ENCODE measurements around the gene UTS2R.
"Not testable (repeated sequence)": the region's sequence is repeated elsewhere in the genome, so short reads cannot be mapped to it uniquely, and the experiment has no call there.

Gene UTS2R

DNA sequence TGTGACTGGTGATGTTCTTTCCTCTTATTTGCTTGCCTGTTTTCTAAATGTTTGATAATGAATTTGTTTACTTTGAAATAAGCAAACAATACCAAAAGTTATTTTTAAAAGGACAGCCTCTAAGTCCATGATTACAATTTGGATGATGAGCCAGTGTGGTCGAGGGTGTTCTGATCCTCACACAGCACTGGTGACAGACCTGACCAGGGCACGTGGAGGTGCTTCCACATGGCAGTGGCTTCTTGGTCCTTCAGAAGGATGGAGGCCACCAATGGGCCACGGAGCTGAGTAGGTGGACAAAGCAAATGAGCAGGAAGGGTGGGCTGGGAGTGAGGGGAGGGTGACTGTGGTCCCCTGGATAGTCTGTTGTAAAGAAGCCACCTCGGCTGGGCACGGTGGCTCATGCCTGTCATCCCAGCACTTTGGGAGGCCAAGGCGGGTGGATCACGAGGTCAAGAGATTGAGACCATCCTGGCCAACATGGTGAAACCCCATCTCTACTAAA lies 16.7 kb upstream of the UTS2R start:
- no peak for DNase-seq (ENCODE audit: low read depth, low spot score)

DNA sequence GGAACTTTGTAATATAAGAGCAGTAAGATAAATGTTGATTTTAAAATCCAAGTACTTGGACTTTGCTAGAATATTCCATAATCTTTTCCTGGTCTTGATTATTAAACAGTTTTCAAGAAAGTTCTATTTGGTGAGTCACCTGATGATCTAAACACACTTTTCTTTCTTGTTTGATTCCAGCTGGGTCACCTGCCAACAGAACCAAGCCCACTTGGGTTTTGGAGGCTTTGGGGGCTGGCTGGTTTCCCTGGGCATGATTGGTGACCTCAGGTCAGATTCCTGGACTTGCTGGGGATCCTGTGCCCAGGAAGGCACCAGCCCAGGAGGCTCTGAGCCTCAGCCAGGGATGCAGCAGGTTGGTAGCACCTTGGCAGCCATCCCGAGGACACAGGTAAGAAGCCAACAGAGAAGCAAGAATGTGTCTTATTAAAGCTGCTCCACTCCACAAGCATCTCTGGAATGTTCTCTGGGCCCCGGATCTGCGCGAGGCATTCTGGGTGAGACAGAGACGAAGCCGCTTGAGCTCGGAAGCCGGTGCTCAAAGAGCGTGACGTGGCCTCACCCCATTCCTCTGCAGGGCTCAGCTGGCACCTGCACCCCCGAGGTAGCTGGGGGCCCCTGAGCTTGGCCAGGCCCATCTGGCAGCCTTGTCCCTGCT lies 15.7 kb upstream of the UTS2R start:
- DNase-seq (ENCODE audit: low read depth, low spot score): no peak

GRCh38 chr17:82356845-82357355 lies 14.7 kb upstream of the UTS2R start:
- no peak for DNase-seq (ENCODE audit: low read depth, low spot score)

DNA sequence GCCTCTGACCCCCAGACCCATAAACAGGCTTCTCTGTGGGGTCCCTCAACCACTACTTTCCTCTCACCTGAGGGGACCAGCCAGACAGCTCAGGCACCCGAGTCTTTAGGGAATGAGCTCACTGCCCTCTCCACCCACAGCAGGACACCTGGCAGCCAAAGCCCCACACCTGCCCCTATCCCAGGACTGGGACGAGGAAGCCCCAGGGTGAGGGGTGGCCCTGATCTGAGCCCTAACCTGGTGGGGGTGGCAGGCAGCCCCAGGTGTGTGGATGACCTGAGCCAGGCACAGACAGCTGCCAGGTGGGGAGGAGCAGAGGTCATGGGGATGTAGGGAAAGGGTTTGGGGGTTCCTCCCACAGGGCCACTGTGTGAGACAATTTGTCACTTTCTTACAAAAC lies 14.2 kb upstream of the UTS2R start:
- no peak for DNase-seq (ENCODE audit: low read depth, low spot score)

DNA sequence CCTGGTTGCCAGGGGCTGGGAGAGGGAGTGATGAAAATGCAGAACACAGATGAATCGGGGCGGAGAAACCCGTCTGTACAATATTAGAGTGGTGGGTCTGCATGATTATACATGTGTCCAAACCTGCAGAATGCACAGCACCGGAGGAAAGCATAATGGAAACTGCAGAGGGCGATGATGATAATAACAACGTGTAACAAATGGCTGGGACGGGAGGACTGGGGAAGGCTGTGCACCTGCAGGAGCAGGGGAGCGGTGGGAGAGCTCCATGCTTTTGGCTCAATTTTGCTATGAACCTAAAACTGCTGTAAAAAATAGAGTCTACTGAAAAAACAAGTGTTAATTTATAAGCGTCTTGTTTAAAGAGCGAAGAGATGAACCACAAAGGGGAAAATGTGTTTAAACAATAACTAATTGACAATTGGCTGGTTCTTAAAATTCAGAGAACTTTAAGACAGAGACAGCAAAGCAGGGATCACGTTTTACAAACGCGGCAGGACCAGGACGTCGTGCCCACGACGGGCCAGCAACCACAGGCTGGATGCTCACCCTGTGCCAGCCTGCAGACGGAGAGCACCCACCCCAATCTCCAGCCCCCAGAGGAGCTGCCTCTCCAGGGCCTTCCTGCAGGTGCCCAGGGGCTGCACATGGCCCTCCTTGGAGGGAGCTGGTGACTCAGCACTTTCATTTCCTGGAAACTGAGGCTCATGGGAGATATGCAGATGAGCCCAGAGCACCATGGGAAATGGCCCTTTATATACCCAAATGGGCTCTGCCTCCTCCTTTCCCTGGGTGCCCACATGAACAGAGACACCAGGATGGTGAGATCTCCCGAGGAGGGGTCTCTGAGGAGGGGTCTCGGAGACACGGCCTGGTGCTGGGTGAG lies 12.9 kb upstream of the UTS2R start, which contains the start of gene TEX19:
TEX19 (plus strand) TSS at position 783 of the 886 bp plus-strand sequence. CDS start 2,904 bp downstream, outside the sequence.
- no peak for DNase-seq (ENCODE audit: low read depth, low spot score)

DNA sequence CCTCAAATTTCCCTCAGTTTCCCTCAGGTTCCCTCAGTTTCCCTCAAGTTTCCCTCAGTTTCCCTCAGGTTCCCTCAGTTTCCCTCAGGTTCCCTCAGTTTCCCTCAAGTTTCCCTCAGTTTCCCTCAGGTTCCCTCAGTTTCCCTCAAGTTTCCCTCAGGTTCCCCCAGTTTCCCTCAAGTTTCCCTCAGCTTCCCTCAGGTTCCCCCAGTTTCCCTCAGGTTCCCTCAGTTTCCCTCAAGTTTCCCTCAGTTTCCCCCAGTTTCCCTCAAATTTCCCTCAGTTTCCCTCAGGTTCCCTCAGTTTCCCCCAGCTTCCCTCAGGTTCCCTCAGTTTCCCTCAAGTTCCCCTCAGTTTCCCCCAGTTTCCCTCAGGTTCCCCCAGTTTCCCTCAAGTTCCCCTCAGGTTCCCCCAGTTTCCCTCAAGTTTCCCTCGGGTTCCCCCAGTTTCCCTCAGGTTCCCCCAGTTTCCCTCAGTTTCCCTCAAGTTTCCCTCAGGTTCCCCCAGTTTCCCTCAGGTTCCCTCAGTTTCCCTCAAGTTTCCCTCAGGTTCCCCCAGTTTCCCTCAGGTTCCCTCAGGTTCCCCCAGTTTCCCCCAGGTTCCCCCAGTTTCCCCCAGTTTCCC lies 12.0 kb upstream of the UTS2R start:
- not testable (repeated sequence) for DNase-seq (ENCODE audit: low read depth, low spot score)

DNA sequence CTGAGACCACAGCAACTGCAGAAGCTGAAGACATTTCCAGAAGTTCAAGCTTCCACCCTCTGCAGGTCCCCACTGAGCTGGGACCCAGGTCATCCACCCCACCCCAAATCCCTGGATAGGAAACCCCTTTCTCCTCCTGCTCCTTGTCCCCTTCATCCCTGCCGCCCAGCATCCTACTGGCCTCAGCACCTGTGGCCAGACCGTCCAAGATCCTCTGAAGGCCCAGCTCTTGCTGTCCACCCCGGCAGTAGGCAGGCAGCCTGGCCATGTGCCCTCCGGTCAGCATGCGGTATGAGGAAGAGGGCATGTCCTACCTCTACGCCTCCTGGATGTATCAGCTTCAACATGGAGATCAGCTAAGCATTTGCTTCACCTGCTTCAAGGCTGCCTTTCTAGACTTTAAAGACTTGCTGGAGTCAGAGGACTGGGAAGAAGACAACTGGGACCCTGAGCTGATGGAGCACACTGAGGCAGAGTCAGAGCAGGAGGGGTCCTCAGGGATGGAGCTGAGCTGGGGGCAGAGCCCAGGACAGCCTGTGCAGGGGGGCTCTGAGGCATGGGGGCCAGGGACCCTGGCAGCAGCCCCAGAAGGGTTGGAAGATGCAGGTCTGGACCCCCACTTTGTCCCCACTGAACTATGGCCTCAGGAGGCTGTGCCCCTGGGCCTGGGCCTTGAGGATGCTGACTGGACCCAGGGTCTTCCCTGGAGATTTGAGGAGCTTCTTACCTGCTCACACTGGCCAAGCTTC lies 9.5 kb upstream of the UTS2R start:
- DNase-seq (ENCODE audit: low read depth, low spot score): no peak

GRCh38 chr17:82365606-82366295 lies 5.8 kb upstream of the UTS2R start:
- DNase-seq (ENCODE audit: low read depth, low spot score): no peak

- no peak for DNase-seq (ENCODE audit: low read depth, low spot score)
These were observed 4.8 kb upstream of the UTS2R start for GRCh38 chr17:82366749-82367148.

DNA sequence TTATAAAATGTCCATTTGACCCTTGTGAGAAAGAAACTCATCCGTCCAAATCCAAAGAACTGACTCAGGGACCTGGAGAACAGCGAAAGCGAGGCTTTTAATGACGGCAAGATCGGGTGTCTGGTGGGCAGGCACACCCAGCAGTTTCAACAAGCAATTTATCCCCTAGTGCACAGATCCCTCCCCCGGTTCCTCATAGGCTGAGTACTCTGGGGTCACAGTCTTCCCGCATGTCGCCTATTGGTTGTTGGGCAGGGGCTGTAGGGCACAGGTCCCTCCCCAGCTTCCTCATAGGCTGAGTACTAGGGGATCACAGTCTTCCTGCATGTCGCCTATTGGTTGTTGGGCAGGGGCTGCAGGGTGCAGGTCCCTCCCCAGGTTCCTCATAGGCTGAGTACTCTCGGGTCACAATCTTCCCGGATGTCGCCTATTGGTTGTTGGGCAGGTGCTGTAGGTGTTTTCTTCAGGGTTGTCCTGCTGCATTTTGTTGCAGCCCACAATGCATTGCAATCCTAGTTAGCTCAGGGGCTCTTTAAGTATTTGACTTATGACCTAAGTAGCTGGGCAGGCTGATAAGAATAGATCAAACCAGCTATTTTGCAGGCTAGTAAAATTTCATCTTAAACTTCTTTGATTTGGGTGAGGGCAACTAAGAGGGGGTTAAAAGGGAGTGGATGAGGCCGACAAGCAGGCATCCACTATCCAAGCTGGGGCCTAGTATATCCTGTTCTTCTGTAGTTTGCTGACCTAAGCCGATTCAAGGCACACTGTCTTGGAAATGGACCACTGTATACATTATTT lies 3.6 kb upstream of the UTS2R start:
- no peak for DNase-seq (ENCODE audit: low read depth, low spot score)

DNA sequence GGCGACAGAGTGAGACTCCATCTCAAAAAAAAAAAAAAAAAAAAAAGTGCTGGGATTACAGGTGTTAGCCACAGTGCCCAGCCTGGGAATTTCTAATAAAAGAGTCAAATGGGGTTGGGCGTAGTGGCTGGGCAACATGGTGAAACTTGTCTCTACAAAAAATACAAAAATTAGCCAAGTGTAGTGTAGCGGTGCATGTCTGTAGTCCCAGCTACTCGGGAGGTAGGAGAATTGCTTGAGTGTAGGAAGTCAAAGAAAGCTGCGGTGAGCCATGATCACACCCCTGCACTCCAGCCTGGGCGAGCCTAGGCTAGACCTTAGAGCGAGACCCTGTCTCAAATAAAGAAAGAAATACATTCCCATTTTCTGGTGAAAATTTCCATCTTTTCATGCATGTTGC lies 2.4 kb upstream of the UTS2R start:
- DNase-seq (ENCODE audit: low read depth, low spot score): no peak

DNA sequence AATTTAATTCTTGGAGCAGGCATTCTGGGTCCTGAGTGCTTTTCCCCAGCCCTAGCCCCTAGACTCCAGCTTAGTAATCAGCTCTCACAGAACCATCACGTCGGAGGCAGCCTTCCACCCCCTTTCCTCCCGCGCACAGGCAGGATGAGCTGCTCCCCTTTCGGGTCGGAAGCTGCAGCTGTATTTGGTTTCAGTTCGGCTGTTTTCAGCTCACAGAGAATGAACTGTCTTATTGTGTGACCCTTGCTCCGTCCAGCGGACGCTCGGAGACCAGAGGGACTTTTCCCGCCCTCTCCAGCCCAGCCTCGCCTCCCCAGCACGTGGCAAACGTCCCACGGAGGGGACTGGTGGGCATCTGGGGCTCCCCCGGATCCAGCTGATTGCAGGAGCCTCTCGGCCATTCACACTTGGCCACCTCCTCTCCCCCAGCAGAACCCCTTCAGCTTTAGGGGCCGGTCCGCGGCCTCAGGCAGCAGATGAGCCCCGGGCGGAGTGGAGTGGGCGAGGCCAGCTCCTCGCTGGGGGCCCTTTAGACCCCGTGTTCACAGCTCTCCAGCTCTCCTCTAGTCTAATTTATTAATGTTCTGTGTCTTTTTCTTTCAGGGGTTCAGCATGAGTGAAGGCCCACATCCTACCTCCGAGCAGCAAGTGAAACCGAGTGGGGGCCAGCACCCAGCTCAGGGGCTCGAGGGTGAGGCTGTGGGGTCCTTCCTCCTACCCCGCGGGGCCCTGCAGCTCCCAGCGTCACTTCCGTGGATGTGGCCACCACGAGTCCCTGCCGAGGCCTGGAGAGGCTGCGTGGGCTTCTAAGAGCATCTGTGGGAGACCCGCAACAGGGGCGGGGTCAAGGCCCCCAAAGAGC lies 863 bp upstream of the UTS2R start:
- DNase-seq (ENCODE audit: low read depth, low spot score): no peak

DNA sequence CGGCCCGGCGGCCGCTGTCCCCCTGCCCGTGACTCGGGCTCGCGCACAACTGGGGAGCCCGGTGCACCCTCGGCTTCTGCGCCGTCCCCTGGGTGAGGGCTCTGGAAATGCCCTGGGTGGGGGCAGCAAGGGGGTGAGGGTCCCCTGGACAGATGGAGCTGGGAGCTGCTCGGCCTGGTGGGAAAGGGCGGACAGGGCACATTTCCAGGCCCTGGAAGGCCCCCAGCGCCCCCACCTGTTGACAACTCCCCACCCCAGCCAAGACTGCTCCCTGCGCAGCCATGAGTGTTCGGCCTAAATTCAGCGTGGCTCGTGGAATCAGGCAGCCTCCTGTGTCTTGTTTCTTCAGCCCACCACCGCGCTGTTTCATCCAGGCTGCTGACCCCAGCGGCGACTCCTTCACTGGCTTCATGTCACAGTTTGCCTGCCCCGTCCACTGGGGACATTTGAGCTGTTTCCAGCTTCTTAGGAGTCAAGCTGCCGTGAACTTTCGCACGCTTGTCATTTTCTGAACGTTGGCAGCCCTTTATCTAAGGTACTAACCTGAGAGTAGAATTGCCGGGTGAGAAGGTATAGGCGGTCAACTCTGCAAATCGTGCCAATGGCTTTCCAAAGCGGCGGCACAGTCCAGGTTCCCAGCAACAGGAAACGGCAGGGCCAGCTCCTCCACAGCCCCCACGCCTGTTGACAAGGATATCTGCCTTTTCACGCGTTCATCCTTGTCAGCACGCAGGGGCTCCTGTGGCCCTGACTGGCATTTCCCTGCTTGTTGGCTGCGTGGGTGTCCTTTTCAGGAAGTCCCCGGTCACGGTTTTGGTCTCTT lies 895 bp downstream of the UTS2R start:
- no peak for DNase-seq (ENCODE audit: low read depth, low spot score)

DNA sequence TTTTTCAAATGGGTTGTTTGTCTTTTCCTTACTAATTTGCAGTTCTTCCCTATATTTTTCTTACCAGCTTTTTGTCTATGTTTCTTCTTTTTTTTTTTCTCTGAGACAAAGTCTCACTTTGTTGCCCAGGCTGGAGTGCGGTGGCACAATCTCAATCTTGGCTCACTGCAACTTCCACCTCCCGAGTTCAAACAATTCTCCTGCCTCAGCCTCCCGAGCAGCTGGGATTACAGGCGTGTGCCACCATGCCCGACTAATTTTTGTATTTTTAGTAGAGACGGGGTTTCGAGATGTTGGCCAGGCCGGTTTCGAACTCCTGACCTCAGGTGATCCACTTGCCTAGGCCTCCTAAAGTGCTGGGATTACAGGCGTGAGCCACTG lies 1.5 kb downstream of the UTS2R start:
- DNase-seq (ENCODE audit: low read depth, low spot score): not testable (repeated sequence)

- DNase-seq (ENCODE audit: low read depth, low spot score): no peak
These were observed 2.4 kb downstream of the UTS2R start for GRCh38 chr17:82373731-82374625.

GRCh38 chr17:82374626-82375331 lies 3.2 kb downstream of the UTS2R start:
- DNase-seq (ENCODE audit: low read depth, low spot score): no peak
